ENCODE data around the gene ZMIZ1.

- TF ChIP-seq CTCF (IDR thresholded peaks at IDR 0.05; ENCODE audit: low read depth, low read length, missing input control) (no peak), REST (IDR thresholded peaks at IDR 0.05) (no peak), SP1 (IDR thresholded peaks at IDR 0.05) (no peak), HNF4G (IDR thresholded peaks at IDR 0.05) (no peak), ATF3 (IDR thresholded peaks at IDR 0.05) (no peak), HNF4A (conservative IDR thresholded peaks at IDR 0.05) (peak in 1 of 2 donors; percentile 23), MAX (IDR thresholded peaks at IDR 0.05) (no peak), RXRA (IDR thresholded peaks at IDR 0.05) (no peak)
Observed at GRCh38 chr10:79234391-79235315, 165.9 kb downstream of the ZMIZ1 start.
